Cardiac septum (tissue), 1 donor: Measurements from ENCODE around the gene SNX21. TPM values are rescaled to one million over a fixed set of nuclear protein-coding genes. Genes with fewer than 3 reads are reported as not detected.
"Not testable (repeated sequence)": the region's sequence is repeated elsewhere in the genome, so short reads cannot be mapped to it uniquely, and the experiment has no call there.

Source experiments
- DNase-seq: peaks from one replicate; pipeline ENCODE4 v3.0.0-alpha.2; 2020; ENCODE audit warnings: low spot score
- intact Hi-C: fragments of 100-400 bp; cut with DNase I; formaldehyde crosslinking; loops from one replicate; pipeline ENCODE4 v1.14.0; 2022
- total RNA-seq: library from RNA; stranded (reverse); fragmentation: NEBNext Ultra II Directional; extraction: Animal tissue kit (Norgen Biotek cat#: 25700); gene quantifications from one replicate; pipeline ENCODE4 v1.2.1, GENCODE V29; 2021
- donor health status: DM: no; HTN: no; CAD: no.

The SNX21 gene
- total RNA-seq, 1 donor from 2014 or later, result 19.5 TPM

GRCh38 chr20:45821947-45822346 lies 11.7 kb upstream of the SNX21 start:
- intact Hi-C loops, result loop anchor here (10.0 kb wide), 1 partner anchor 143 kb away; no protein-coding TSS in a partner anchor
- no peak for DNase-seq

- intact Hi-C loops, result loop anchor here (10.0 kb wide), 1 partner anchor 142 kb away; no protein-coding TSS in a partner anchor
- no peak for DNase-seq
These were observed 10.7 kb upstream of the SNX21 start for GRCh38 chr20:45822857-45823256.

GRCh38 chr20:45823949-45824835 lies 9.4 kb upstream of the SNX21 start:
- intact Hi-C loops, result loop anchor here (10.0 kb wide), 1 partner anchor 141 kb away; no protein-coding TSS in a partner anchor
- no peak for DNase-seq

- DNase-seq, result no peak
- intact Hi-C loops, result loop anchor here (10.0 kb wide), 1 partner anchor 138 kb away; no protein-coding TSS in a partner anchor
These were observed 7.1 kb upstream of the SNX21 start for GRCh38 chr20:45826381-45827019.

GRCh38 chr20:45827030-45827652 lies 6.5 kb upstream of the SNX21 start, which contains the start of gene TNNC2:
Gene TNNC2 (minus strand): TSS chr20:45827312. CDS start chr20:45827248, 64 bp downstream.
- DNase-seq, result no peak
- intact Hi-C loops, result loop anchor here (10.0 kb wide), 1 partner anchor 138 kb away; no protein-coding TSS in a partner anchor

- intact Hi-C loops, result loop anchor here (10.0 kb wide), 1 partner anchor 137 kb away; no protein-coding TSS in a partner anchor
- no peak for DNase-seq
These were observed 5.9 kb upstream of the SNX21 start for GRCh38 chr20:45827712-45828111.

- intact Hi-C loops, result loop anchor here (10.0 kb wide), 1 partner anchor 136 kb away; no protein-coding TSS in a partner anchor
- no peak for DNase-seq
These were observed 5.0 kb upstream of the SNX21 start for GRCh38 chr20:45828589-45828988.

GRCh38 chr20:45829673-45830106 lies 3.9 kb upstream of the SNX21 start:
- intact Hi-C loops, result loop anchor here (10.0 kb wide), 1 partner anchor 135 kb away; no protein-coding TSS in a partner anchor
- not testable (repeated sequence) for DNase-seq

- DNase-seq, result no peak
- intact Hi-C loops, result no loop called here
These were observed 980 bp upstream of the SNX21 start for GRCh38 chr20:45832619-45833018.

GRCh38 chr20:45833883-45834796 lies 541 bp downstream of the SNX21 start:
- intact Hi-C loops, result no loop called here
- peak; percentile 89 for DNase-seq

GRCh38 chr20:45834797-45835161 lies 1.2 kb downstream of the SNX21 start:
- intact Hi-C loops, result no loop called here
- no peak for DNase-seq

GRCh38 chr20:45835329-45835765 lies 1.7 kb downstream of the SNX21 start:
- intact Hi-C loops, result no loop called here
- DNase-seq, result no peak

GRCh38 chr20:45835825-45836224 lies 2.2 kb downstream of the SNX21 start:
- intact Hi-C loops, result no loop called here
- peak; percentile 76 for DNase-seq

GRCh38 chr20:45836841-45837240 lies 3.2 kb downstream of the SNX21 start:
- no peak for DNase-seq
- intact Hi-C loops, result no loop called here

GRCh38 chr20:45840700-45841198 lies 7.2 kb downstream of the SNX21 start:
- DNase-seq, result no peak
- intact Hi-C loops, result no loop called here

- DNase-seq, result no peak
- intact Hi-C loops, result no loop called here
These were observed 8.0 kb downstream of the SNX21 start for GRCh38 chr20:45841407-45842129.

GRCh38 chr20:45842169-45842812 lies 8.7 kb downstream of the SNX21 start:
- DNase-seq, result no peak
- intact Hi-C loops, result no loop called here
